ENCODE measurements around the gene SMCO2. TPM values are rescaled to one million over a fixed set of nuclear protein-coding genes. Genes with fewer than 3 reads are reported as not detected.

SMCO2 gene
- total and polyA plus RNA-seq, 10 of the 15 experiments (the other 5 are each of a cell fraction or from before 2014, with no cell fraction given), result 0.11 to 2.3 (median 0.67) TPM

DNA sequence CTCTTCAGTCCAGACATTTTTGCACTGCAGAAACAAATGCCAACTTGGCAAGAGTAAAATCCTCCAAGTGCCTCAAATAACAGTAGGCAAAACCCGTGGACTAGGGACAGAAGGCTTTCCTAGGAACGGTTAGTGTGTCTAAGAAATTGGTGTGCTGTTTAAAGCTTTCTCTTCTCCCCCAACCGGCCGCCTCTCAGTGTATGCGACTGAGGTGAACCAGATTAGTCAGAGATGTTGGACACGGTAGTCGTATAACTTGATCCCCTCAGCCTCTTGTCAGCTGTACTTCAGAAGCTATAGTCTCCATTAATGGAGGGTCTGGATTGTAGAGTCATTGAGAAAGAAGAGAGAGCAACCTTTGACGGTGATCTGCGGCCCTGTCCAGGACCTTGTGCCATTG is 99.1 kb downstream of the SMCO2 start:
- BruUV-seq (replicated peaks), result no TSS peak
- RAD21 ChIA-PET (ENCODE audit: unreplicated experiment), result no interaction called here
- Histone ChIP-seq H3K27me3 (replicated peaks in 1 of 2; ENCODE audit: control insufficient read depth in 2 of 2, insufficient read depth in 2 of 2, low read length in 1 of 2) (no peaks in the 10 kb centered on the region), H3K9ac (ENCODE audit: control insufficient read depth, insufficient read depth, low read length) (no peak overlapping the region), H3K27ac (ENCODE audit: control insufficient read depth, insufficient read depth) (no peak overlapping the region), H3K4me2 (ENCODE audit: control insufficient read depth, insufficient read depth) (no peak overlapping the region), H3K36me3 (ENCODE audit: control insufficient read depth in 2 of 2, insufficient read depth in 2 of 2, low read length in 1 of 2) (no peaks in the 10 kb centered on the region), H3K79me2 (ENCODE audit: control insufficient read depth, insufficient read depth, low read length) (peaks cover 3% of the 10 kb centered on the region), H4K20me1 (ENCODE audit: control insufficient read depth, insufficient read depth) (no peaks in the 10 kb centered on the region), H3K4me1 (ENCODE audit: control insufficient read depth, insufficient read depth, low read length) (no peaks in the 10 kb centered on the region), H3K9me3 (replicated peaks; ENCODE audit: control insufficient read depth, insufficient read depth, low read length) (no peaks in the 10 kb centered on the region; the same call in 2 of the 3 replicates), H2AFZ (ENCODE audit: control insufficient read depth, low read depth, low read length) (no peak overlapping the region), H3K4me3 (no peak overlapping the region)
- TF ChIP-seq ZZZ3 (IDR thresholded peaks at IDR 0.05; ENCODE audit: control insufficient read depth, insufficient read length, low read depth), result no peak
- TF ChIP-seq, protein P1, sequence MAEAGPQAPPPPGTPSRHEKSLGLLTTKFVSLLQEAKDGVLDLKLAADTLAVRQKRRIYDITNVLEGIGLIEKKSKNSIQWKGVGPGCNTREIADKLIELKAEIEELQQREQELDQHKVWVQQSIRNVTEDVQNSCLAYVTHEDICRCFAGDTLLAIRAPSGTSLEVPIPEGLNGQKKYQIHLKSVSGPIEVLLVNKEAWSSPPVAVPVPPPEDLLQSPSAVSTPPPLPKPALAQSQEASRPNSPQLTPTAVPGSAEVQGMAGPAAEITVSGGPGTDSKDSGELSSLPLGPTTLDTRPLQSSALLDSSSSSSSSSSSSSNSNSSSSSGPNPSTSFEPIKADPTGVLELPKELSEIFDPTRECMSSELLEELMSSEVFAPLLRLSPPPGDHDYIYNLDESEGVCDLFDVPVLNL (IDR thresholded peaks at IDR 0.05; ENCODE audit: low read depth, low read length), result no peak
- TF ChIP-seq, protein P2, sequence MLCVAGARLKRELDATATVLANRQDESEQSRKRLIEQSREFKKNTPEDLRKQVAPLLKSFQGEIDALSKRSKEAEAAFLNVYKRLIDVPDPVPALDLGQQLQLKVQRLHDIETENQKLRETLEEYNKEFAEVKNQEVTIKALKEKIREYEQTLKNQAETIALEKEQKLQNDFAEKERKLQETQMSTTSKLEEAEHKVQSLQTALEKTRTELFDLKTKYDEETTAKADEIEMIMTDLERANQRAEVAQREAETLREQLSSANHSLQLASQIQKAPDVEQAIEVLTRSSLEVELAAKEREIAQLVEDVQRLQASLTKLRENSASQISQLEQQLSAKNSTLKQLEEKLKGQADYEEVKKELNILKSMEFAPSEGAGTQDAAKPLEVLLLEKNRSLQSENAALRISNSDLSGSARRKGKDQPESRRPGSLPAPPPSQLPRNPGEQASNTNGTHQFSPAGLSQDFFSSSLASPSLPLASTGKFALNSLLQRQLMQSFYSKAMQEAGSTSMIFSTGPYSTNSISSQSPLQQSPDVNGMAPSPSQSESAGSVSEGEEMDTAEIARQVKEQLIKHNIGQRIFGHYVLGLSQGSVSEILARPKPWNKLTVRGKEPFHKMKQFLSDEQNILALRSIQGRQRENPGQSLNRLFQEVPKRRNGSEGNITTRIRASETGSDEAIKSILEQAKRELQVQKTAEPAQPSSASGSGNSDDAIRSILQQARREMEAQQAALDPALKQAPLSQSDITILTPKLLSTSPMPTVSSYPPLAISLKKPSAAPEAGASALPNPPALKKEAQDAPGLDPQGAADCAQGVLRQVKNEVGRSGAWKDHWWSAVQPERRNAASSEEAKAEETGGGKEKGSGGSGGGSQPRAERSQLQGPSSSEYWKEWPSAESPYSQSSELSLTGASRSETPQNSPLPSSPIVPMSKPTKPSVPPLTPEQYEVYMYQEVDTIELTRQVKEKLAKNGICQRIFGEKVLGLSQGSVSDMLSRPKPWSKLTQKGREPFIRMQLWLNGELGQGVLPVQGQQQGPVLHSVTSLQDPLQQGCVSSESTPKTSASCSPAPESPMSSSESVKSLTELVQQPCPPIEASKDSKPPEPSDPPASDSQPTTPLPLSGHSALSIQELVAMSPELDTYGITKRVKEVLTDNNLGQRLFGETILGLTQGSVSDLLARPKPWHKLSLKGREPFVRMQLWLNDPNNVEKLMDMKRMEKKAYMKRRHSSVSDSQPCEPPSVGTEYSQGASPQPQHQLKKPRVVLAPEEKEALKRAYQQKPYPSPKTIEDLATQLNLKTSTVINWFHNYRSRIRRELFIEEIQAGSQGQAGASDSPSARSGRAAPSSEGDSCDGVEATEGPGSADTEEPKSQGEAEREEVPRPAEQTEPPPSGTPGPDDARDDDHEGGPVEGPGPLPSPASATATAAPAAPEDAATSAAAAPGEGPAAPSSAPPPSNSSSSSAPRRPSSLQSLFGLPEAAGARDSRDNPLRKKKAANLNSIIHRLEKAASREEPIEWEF (IDR thresholded peaks at IDR 0.05; ENCODE audit: insufficient replicate concordance, low read depth, low read length), result no peak
- no peak for TF ChIP-seq CHD2 (IDR thresholded peaks at IDR 0.05; ENCODE audit: borderline replicate concordance, low read depth, low read length)
- TF ChIP-seq MEF2B (IDR thresholded peaks at IDR 0.05; ENCODE audit: partially characterized antibody, poor library complexity, severe bottlenecking), result no peak
- no peak for TF ChIP-seq CTCF (IDR thresholded peaks at IDR 0.05 in 2 of 3, conservative IDR thresholded peaks at IDR 0.05 in 1 of 3; ENCODE audit: control insufficient read depth in 2 of 3, extremely low read depth in 1 of 3, insufficient read depth in 1 of 3, low read depth in 3 of 3, low read length in 3 of 3)
- TF ChIP-seq SIN3A (IDR thresholded peaks at IDR 0.05; ENCODE audit: low read depth, low read length), result no peak
- TF ChIP-seq SIX5 (IDR thresholded peaks at IDR 0.05; ENCODE audit: low read depth, low read length, severe bottlenecking), result no peak
- TF ChIP-seq, protein P3, sequence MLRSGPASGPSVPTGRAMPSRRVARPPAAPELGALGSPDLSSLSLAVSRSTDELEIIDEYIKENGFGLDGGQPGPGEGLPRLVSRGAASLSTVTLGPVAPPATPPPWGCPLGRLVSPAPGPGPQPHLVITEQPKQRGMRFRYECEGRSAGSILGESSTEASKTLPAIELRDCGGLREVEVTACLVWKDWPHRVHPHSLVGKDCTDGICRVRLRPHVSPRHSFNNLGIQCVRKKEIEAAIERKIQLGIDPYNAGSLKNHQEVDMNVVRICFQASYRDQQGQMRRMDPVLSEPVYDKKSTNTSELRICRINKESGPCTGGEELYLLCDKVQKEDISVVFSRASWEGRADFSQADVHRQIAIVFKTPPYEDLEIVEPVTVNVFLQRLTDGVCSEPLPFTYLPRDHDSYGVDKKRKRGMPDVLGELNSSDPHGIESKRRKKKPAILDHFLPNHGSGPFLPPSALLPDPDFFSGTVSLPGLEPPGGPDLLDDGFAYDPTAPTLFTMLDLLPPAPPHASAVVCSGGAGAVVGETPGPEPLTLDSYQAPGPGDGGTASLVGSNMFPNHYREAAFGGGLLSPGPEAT (IDR thresholded peaks at IDR 0.05; ENCODE audit: low read depth), result no peak
- FAIRE-seq (no peak), ATAC-seq (no peak), DNase-seq (ENCODE audit: low read depth, low spot score) (no peak)
- 92% methylated on average over 9 of the region's 9 CpGs for WGBS (ENCODE audit: insufficient coverage, insufficient replicate concordance, low lambda C conversion rate, missing lambda C conversion rate)
- POLR2A ChIA-PET, result interaction anchor here (1.5 kb wide), 1 partner anchor 22 kb away, joined by 4 read pairs; the partner anchor contains the start of gene PPFIBP1
- in situ Hi-C loops (cut with MboI), result no loop called here
- CTCF ChIA-PET, result no interaction called here
- SMC1A ChIA-PET (ENCODE audit: uncharacterized antibody, unreplicated experiment), result interaction anchor here (1.1 to 1.2 kb wide), 2 partner anchors 15 to 83 kb away, joined by 3 read pairs; no protein-coding TSS in a partner anchor
- intact Hi-C loops (cut with micrococcal nuclease; ENCODE audit: unreplicated experiment), result no loop called here

Measured in GM12878 (cell line).